Panc1 (cell line): Measurements from ENCODE around the gene RBM45. TPM values are rescaled to one million over a fixed set of nuclear protein-coding genes. Genes with fewer than 3 reads are reported as not detected.

Experiments
- ATAC-seq: fragments of 200-7000 bp; cut with Tn5 transposase; 2 replicates; pipeline ENCODE4 v1.9.1; 2020; ENCODE audit warnings: mild to moderate bottlenecking, moderate library complexity
- BruUV-seq: library from RNA; stranded (reverse); fragments of 400-500 nt; replicated peaks from 2 replicates; lab custom pipeline; 2021; lab: Mats Ljungman, UMichigan
- CTCF ChIA-PET: fragments of 300-600 bp; sonication (Branson Sonifier 250); formaldehyde crosslinking; loops from one replicate; lab custom pipeline; 2022; ENCODE audit warnings: antibody characterized with exemption; lab: Charles Lee
- POLR2A ChIA-PET: fragments of 300-600 bp; sonication (Branson Sonifier 250); formaldehyde crosslinking; loops from one replicate; lab custom pipeline; 2022; ENCODE audit warnings: antibody characterized with exemption; lab: Charles Lee
- DNase-seq: peaks from one replicate; pipeline ENCODE4 v3.0.0-alpha.2; 2010; ENCODE audit warnings: low read depth, low spot score
- H3K27ac ChIP-seq: 2 replicates; pipeline ENCODE4 v1.5.1; 2011; ENCODE audit warnings: mild to moderate bottlenecking, low read length, inconsistent platforms
- H3K27me3 ChIP-seq: fragments of 200-500 bp; sonication (Bioruptor generic); 2 replicates; pipeline ENCODE4 v1.6.0; 2014; ENCODE audit warnings: low read length, inconsistent platforms; ENCODE audit not compliant: control insufficient read depth, insufficient read depth
- H3K36me3 ChIP-seq: fragments of 200-500 bp; sonication (Bioruptor generic); 2 replicates; pipeline ENCODE4 v1.5.1; 2014; ENCODE audit warnings: inconsistent platforms, mild to moderate bottlenecking, low read length, moderate library complexity; ENCODE audit not compliant: control insufficient read depth, insufficient read depth
- H3K4me1 ChIP-seq: 2 replicates; pipeline ENCODE4 v1.5.1; 2011; ENCODE audit warnings: inconsistent platforms, mild to moderate bottlenecking, low read length, moderate library complexity; ENCODE audit not compliant: control insufficient read depth, insufficient read depth
- H3K4me3 ChIP-seq, 2 experiments: 2 replicates each; pipeline ENCODE4 v1.5.1; 2011 to 2012; ENCODE audit warnings: low read depth in 2 of 2, low read length in 2 of 2, mild to moderate bottlenecking in 2 of 2, inconsistent platforms in 1 of 2, moderate library complexity in 1 of 2
- H3K9me3 ChIP-seq: fragments of 200-500 bp; sonication (Bioruptor generic); 2 replicates; pipeline ENCODE4 v1.5.1; 2014; ENCODE audit warnings: low read depth, mild to moderate bottlenecking, inconsistent platforms, low read length, moderate library complexity; ENCODE audit not compliant: control insufficient read depth, insufficient read depth
- POLR2AphosphoS5 ChIP-seq: IDR thresholded peaks from 2 replicates; pipeline ENCODE4 v1.6.1; 2012; ENCODE audit warnings: mild to moderate bottlenecking, low read depth, low read length, moderate library complexity
- REST ChIP-seq, 2 experiments: IDR thresholded peaks; 2 replicates each; pipeline ENCODE4 v1.6.1; 2011 to 2012; ENCODE audit warnings: low read depth in 2 of 2, control low read depth in 1 of 2, low read length in 1 of 2, mild to moderate bottlenecking in 1 of 2, moderate library complexity in 1 of 2; ENCODE audit not compliant: insufficient read depth in 1 of 2
- SIN3A ChIP-seq: IDR thresholded peaks from 2 replicates; pipeline ENCODE4 v1.6.1; 2012; ENCODE audit warnings: low read depth, mild to moderate bottlenecking, low read length, moderate library complexity, borderline replicate concordance; ENCODE audit not compliant: insufficient read depth
- TCF7L2 ChIP-seq: IDR thresholded peaks from 2 replicates; pipeline ENCODE4 v1.6.1; 2011; ENCODE audit warnings: mild to moderate bottlenecking, low read depth, low read length, inconsistent platforms
- in situ Hi-C: cut with HindIII; loops from 2 replicates; pipeline ENCODE4 v1.10.0; 2016; ENCODE audit warnings: low sequenced_read_pairs, low pct_unique_long_range_greater_than_20kb
- intact Hi-C: fragments of 100-400 bp; cut with micrococcal nuclease; formaldehyde crosslinking; loops from one replicate; pipeline ENCODE4 v1.10.0; 2022; ENCODE audit not compliant: unreplicated experiment
- total RNA-seq: library from RNA; stranded (reverse); gene quantifications from one replicate; pipeline ENCODE4 v1.2.1, GENCODE V29; 2021; ENCODE audit not compliant: unreplicated experiment
- TF ChIP-seq, protein P1 (sequence below): fragments of 450-650 bp; IDR thresholded peaks from 2 replicates; pipeline ENCODE4 v1.5.1; 2017; ENCODE audit warnings: mild to moderate bottlenecking

The RBM45 gene
- total RNA-seq, 1 experiment from 2014 or later = 14.1 TPM

GRCh38 chr2:178106053-178106452 lies 6.2 kb upstream of the RBM45 start:
- in situ Hi-C loops (no loop called here), intact Hi-C loops (loop anchor here (10.0 kb wide), 1 partner anchor 121 kb away; no protein-coding TSS in a partner anchor)
- no peaks in the 10 kb centered on the region for H3K36me3 ChIP-seq
- no peak overlapping the region for H3K27ac ChIP-seq
- BruUV-seq = no TSS peak
- H3K9me3 ChIP-seq = no peaks in the 10 kb centered on the region
- 0 out of 2 replicates have a peak, but pooled peaks cover 2% of the 10 kb centered on the region for H3K27me3 ChIP-seq
- ChIA-PET CTCF (no interaction called here), POLR2A (no interaction called here)
- H3K4me1 ChIP-seq = no peaks in the 10 kb centered on the region
- no peak overlapping the region for H3K4me3 ChIP-seq
- ATAC-seq (no peak), DNase-seq (no peak)
- TF ChIP-seq REST (IDR thresholded peaks at IDR 0.05; ENCODE audit: insufficient read depth in 1 of 2, low read depth in 2 of 2, low read length in 1 of 2) (no peak), POLR2AphosphoS5 (no peak), TCF7L2 (no peak), SIN3A (no peak)
- TF ChIP-seq, protein P1, sequence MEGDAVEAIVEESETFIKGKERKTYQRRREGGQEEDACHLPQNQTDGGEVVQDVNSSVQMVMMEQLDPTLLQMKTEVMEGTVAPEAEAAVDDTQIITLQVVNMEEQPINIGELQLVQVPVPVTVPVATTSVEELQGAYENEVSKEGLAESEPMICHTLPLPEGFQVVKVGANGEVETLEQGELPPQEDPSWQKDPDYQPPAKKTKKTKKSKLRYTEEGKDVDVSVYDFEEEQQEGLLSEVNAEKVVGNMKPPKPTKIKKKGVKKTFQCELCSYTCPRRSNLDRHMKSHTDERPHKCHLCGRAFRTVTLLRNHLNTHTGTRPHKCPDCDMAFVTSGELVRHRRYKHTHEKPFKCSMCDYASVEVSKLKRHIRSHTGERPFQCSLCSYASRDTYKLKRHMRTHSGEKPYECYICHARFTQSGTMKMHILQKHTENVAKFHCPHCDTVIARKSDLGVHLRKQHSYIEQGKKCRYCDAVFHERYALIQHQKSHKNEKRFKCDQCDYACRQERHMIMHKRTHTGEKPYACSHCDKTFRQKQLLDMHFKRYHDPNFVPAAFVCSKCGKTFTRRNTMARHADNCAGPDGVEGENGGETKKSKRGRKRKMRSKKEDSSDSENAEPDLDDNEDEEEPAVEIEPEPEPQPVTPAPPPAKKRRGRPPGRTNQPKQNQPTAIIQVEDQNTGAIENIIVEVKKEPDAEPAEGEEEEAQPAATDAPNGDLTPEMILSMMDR = no peak

- POLR2A ChIA-PET = no interaction called here
- in situ Hi-C loops = no loop called here
- Histone ChIP-seq H3K36me3 (no peaks in the 10 kb centered on the region; the same call in 1 of the 2 replicates), H3K4me3 (no peak overlapping the region), H3K9me3 (no peaks in the 10 kb centered on the region), H3K4me1 (peaks cover 2% of the 10 kb centered on the region; the same call in 1 of the 2 replicates), H3K27me3 (0 out of 2 replicates have a peak, but pooled peaks cover 2% of the 10 kb centered on the region), H3K27ac (no peak overlapping the region)
- BruUV-seq = no TSS peak
- no peak for TF ChIP-seq POLR2AphosphoS5
- TF ChIP-seq SIN3A = no peak
- TF ChIP-seq REST (IDR thresholded peaks at IDR 0.05; ENCODE audit: insufficient read depth in 1 of 2, low read depth in 2 of 2, low read length in 1 of 2) = no peak
- TF ChIP-seq, protein P1 = no peak
- no peak for TF ChIP-seq TCF7L2
- CTCF ChIA-PET = no interaction called here
- ATAC-seq (no peak), DNase-seq (no peak)
- intact Hi-C loops = loop anchor here (10.0 kb wide), 1 partner anchor 123 kb away; no protein-coding TSS in a partner anchor
These were observed 4.1 kb upstream of the RBM45 start for GRCh38 chr2:178108176-178108575.
